ENCODE results near the gene FOXF1. TPM values are rescaled to one million over a fixed set of nuclear protein-coding genes. Genes with fewer than 3 reads are reported as not detected.

FOXF1 gene
- polyA plus RNA-seq, 6 donors from 2014 or later: not detected

- Mint-ChIP-seq H3K27me3 (peaks cover 60 to 78% (median 68%) of the 10 kb centered on the region in 3 donors), H3K9me3 (no peaks in the 10 kb centered on the region), H3K27ac (peak overlapping the region in 2 of 6 donors; percentile 49 to 71), H3K4me1 (peaks cover 0 to 13% (median 0%) of the 10 kb centered on the region in 3 donors), H3K36me3 (no peaks in the 10 kb centered on the region), H3K4me3 (peak overlapping the region in 2 of 8 donors; percentile 21 to 44)
- ATAC-seq (ENCODE audit: low read depth in 2 of 2) (no peak), DNase-seq (no peak)
These were observed 15.0 kb upstream of the FOXF1 start for GRCh38 chr16:86495357-86495701.

GRCh38 chr16:86495756-86496261 is 14.5 kb upstream of the FOXF1 start:
- no peaks in the 10 kb centered on the region for H3K36me3 Mint-ChIP-seq
- H3K4me3 Mint-ChIP-seq: peak overlapping the region in 4 of 8 donors; percentile 21 to 44 (median 36)
- no peaks in the 10 kb centered on the region for H3K9me3 Mint-ChIP-seq
- peaks cover 0 to 13% (median 0%) of the 10 kb centered on the region in 3 donors for H3K4me1 Mint-ChIP-seq
- DNase-seq: no peak
- ATAC-seq (ENCODE audit: low read depth in 2 of 2): no peak
- peaks cover 59 to 78% (median 68%) of the 10 kb centered on the region in 3 donors for H3K27me3 Mint-ChIP-seq
- peak overlapping the region in 3 of 6 donors; percentile 49 to 94 (median 71) for H3K27ac Mint-ChIP-seq

- Mint-ChIP-seq H3K4me1 (peaks cover 0 to 13% (median 0%) of the 10 kb centered on the region in 3 donors), H3K36me3 (no peaks in the 10 kb centered on the region), H3K27me3 (peaks cover 58 to 78% (median 68%) of the 10 kb centered on the region in 3 donors), H3K27ac (peak overlapping the region in 3 of 6 donors; percentile 86 to 94 (median 93)), H3K9me3 (peaks cover 0 to 2% (median 0%) of the 10 kb centered on the region in 7 donors), H3K4me3 (peak overlapping the region in 6 of 8 donors; percentile 23 to 81 (median 44))
- ATAC-seq (ENCODE audit: low read depth in 2 of 2) (no peak), DNase-seq (no peak)
These were observed 13.9 kb upstream of the FOXF1 start for GRCh38 chr16:86496262-86496928.

GRCh38 chr16:86496929-86497461 is 13.3 kb upstream of the FOXF1 start:
- H3K4me1 Mint-ChIP-seq: peaks cover 0 to 13% (median 3%) of the 10 kb centered on the region in 3 donors
- H3K27me3 Mint-ChIP-seq: peaks cover 57 to 78% (median 68%) of the 10 kb centered on the region in 3 donors
- H3K36me3 Mint-ChIP-seq: no peaks in the 10 kb centered on the region
- H3K9me3 Mint-ChIP-seq: peaks cover 0 to 2% (median 0%) of the 10 kb centered on the region in 7 donors
- peak overlapping the region in 3 of 8 donors; percentile 39 to 81 (median 43) for H3K4me3 Mint-ChIP-seq
- DNase-seq: no peak
- ATAC-seq (ENCODE audit: low read depth in 2 of 2): no peak
- H3K27ac Mint-ChIP-seq: peak overlapping the region in 3 of 6 donors; percentile 86 to 94 (median 93)

GRCh38 chr16:86497551-86498021 is 12.7 kb upstream of the FOXF1 start:
- DNase-seq: no peak
- H3K9me3 Mint-ChIP-seq: peaks cover 0 to 2% (median 0%) of the 10 kb centered on the region in 7 donors

GRCh38 chr16:86498155-86498670 is 12.1 kb upstream of the FOXF1 start:
- Mint-ChIP-seq H3K36me3 (no peaks in the 10 kb centered on the region), H3K9me3 (peaks cover 0 to 2% (median 0%) of the 10 kb centered on the region in 7 donors), H3K27me3 (peaks cover 59 to 78% (median 69%) of the 10 kb centered on the region in 3 donors), H3K27ac (peak overlapping the region in 3 of 6 donors; percentile 38 to 97 (median 79)), H3K4me1 (peaks cover 0 to 13% (median 4%) of the 10 kb centered on the region in 3 donors), H3K4me3 (peak overlapping the region in 2 of 8 donors; percentile 4 to 56)
- ATAC-seq (ENCODE audit: low read depth in 2 of 2) (no peak), DNase-seq (no peak)

More at GRCh38 chr16:86497551-86498021, 12.7 kb upstream of the FOXF1 start:
- Mint-ChIP-seq H3K4me1 (peaks cover 0 to 13% (median 4%) of the 10 kb centered on the region in 3 donors), H3K4me3 (no peak overlapping the region), H3K36me3 (no peaks in the 10 kb centered on the region), H3K27me3 (peaks cover 57 to 78% (median 68%) of the 10 kb centered on the region in 3 donors), H3K27ac (peak overlapping the region in 3 of 6 donors; percentile 76 to 97 (median 79))
- ATAC-seq (ENCODE audit: low read depth in 2 of 2): no peak

- H3K9me3 Mint-ChIP-seq: peaks cover 0 to 2% (median 0%) of the 10 kb centered on the region in 7 donors
- peaks cover 0 to 13% (median 4%) of the 10 kb centered on the region in 3 donors for H3K4me1 Mint-ChIP-seq
- peaks cover 60 to 79% (median 70%) of the 10 kb centered on the region in 3 donors for H3K27me3 Mint-ChIP-seq
- no peak for ATAC-seq (ENCODE audit: low read depth in 2 of 2)
- no peaks in the 10 kb centered on the region for H3K36me3 Mint-ChIP-seq
- peak overlapping the region in 3 of 8 donors; percentile 4 to 29 (median 21) for H3K4me3 Mint-ChIP-seq
- peak overlapping the region in 2 of 6 donors; percentile 66 to 85 for H3K27ac Mint-ChIP-seq
- DNase-seq: no peak
These were observed 11.5 kb upstream of the FOXF1 start for GRCh38 chr16:86498671-86499439.

- Mint-ChIP-seq H3K27me3 (peaks cover 59 to 79% (median 70%) of the 10 kb centered on the region in 3 donors), H3K4me3 (peak overlapping the region in 3 of 8 donors; percentile 4 to 29 (median 21)), H3K36me3 (no peaks in the 10 kb centered on the region), H3K9me3 (peaks cover 0 to 2% (median 0%) of the 10 kb centered on the region in 7 donors), H3K4me1 (peaks cover under 1 to 13% (median 4%) of the 10 kb centered on the region in 3 donors), H3K27ac (peak overlapping the region in 2 of 6 donors; percentile 10 to 66)
- ATAC-seq (ENCODE audit: low read depth in 2 of 2) (no peak), DNase-seq (no peak)
These were observed 10.9 kb upstream of the FOXF1 start for GRCh38 chr16:86499440-86499786.

- peak overlapping the region in 1 of 8 donors; percentile 43 for H3K4me3 Mint-ChIP-seq
- H3K9me3 Mint-ChIP-seq: peaks cover 0 to 2% (median 0%) of the 10 kb centered on the region in 7 donors
- peaks cover 64 to 79% (median 73%) of the 10 kb centered on the region in 3 donors for H3K27me3 Mint-ChIP-seq
- ATAC-seq (ENCODE audit: low read depth in 2 of 2): no peak
- H3K36me3 Mint-ChIP-seq: no peaks in the 10 kb centered on the region
- H3K4me1 Mint-ChIP-seq: peaks cover 7 to 18% (median 10%) of the 10 kb centered on the region in 3 donors
- peak overlapping the region in 2 of 6 donors; percentile 10 to 66 for H3K27ac Mint-ChIP-seq
- DNase-seq: no peak
These were observed 10.2 kb upstream of the FOXF1 start for GRCh38 chr16:86499889-86500707.

GRCh38 chr16:86500708-86501510 is 9.4 kb upstream of the FOXF1 start:
- Mint-ChIP-seq H3K27me3 (peaks cover 61 to 79% (median 72%) of the 10 kb centered on the region in 3 donors), H3K9me3 (peaks cover 0 to 3% (median 0%) of the 10 kb centered on the region in 7 donors), H3K27ac (no peak overlapping the region), H3K4me3 (peak overlapping the region in 2 of 8 donors; percentile 2 to 43), H3K36me3 (peaks cover 0 to under 1% of the 10 kb centered on the region in 2 donors), H3K4me1 (peaks cover 13 to 21% (median 13%) of the 10 kb centered on the region in 3 donors)
- ATAC-seq (ENCODE audit: low read depth in 2 of 2) (no peak), DNase-seq (no peak)

All from naive B cell (primary cell).